Dedifferentiated amniotic fluid mesenchymal stem cell (primary cell): Measurements from ENCODE around the gene SLIT1.

Experiments
- DNase-seq: peaks from one replicate; pipeline ENCODE4 v3.0.0-alpha.2; 2016; ENCODE audit errors: extremely low spot score

SLIT1 gene

GRCh38 chr10:97139651-97140048 is 46.1 kb downstream of the SLIT1 start:
- no peak for DNase-seq

GRCh38 chr10:97138846-97139245 is 46.9 kb downstream of the SLIT1 start:
- no peak for DNase-seq

GRCh38 chr10:97138174-97138573 is 47.6 kb downstream of the SLIT1 start:
- DNase-seq = no peak

GRCh38 chr10:97136756-97137155 is 49.0 kb downstream of the SLIT1 start:
- no peak for DNase-seq

- no peak for DNase-seq
These were observed 50.3 kb downstream of the SLIT1 start for GRCh38 chr10:97135464-97135863.

- no peak for DNase-seq
These were observed 50.8 kb downstream of the SLIT1 start for GRCh38 chr10:97134983-97135382.

GRCh38 chr10:97134110-97134509 is 51.6 kb downstream of the SLIT1 start:
- no peak for DNase-seq

- no peak for DNase-seq
These were observed 53.5 kb downstream of the SLIT1 start for GRCh38 chr10:97132273-97132672.

- DNase-seq = peak; percentile 15
These were observed 54.1 kb downstream of the SLIT1 start for GRCh38 chr10:97131666-97132065.

GRCh38 chr10:97131181-97131628 is 54.6 kb downstream of the SLIT1 start:
- DNase-seq = no peak

GRCh38 chr10:97129666-97130065 is 56.1 kb downstream of the SLIT1 start:
- no peak for DNase-seq

- peak; percentile 26 for DNase-seq
These were observed 57.1 kb downstream of the SLIT1 start for GRCh38 chr10:97128516-97129154.

GRCh38 chr10:97128039-97128492 is 57.7 kb downstream of the SLIT1 start:
- no peak for DNase-seq

- no peak for DNase-seq
These were observed 58.2 kb downstream of the SLIT1 start for GRCh38 chr10:97127509-97127908.

GRCh38 chr10:97124211-97124610 is 61.5 kb downstream of the SLIT1 start:
- no peak for DNase-seq

- no peak for DNase-seq
These were observed 62.0 kb downstream of the SLIT1 start for GRCh38 chr10:97123765-97124164.

GRCh38 chr10:97121041-97121440 is 64.7 kb downstream of the SLIT1 start:
- no peak for DNase-seq

- DNase-seq = no peak
These were observed 65.4 kb downstream of the SLIT1 start for GRCh38 chr10:97120370-97120769.

- no peak for DNase-seq
These were observed 66.6 kb downstream of the SLIT1 start for GRCh38 chr10:97119058-97119745.

GRCh38 chr10:97117372-97117771 is 68.4 kb downstream of the SLIT1 start:
- no peak for DNase-seq

GRCh38 chr10:97116462-97117162 is 69.1 kb downstream of the SLIT1 start:
- DNase-seq = no peak

- DNase-seq = no peak
These were observed 69.9 kb downstream of the SLIT1 start for GRCh38 chr10:97115846-97116245.

- DNase-seq = no peak
These were observed 74.1 kb downstream of the SLIT1 start for GRCh38 chr10:97111615-97112014.
